Measurements from ENCODE around the gene DYRK2.

The DYRK2 gene

DNA sequence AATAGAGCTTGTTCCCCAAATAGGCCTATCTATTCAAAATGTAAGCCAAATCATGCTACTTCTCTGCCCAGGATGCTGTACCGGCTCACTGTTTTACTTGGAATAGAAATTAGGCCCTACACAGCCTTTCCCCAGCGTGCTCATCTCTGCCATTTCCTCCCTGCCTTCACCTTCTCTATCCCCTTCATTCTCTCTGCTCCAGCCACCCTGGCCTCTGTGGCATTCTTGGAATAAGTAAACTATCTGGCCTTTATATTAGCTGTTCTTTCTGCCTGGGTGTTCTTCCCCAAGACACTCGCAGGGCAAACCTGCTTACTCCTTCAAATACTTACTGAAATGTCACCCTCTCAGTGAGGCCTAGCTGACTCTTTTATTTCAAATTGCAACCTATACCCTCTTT lies 30.9 kb upstream of the DYRK2 start:
- Histone ChIP-seq H3K27ac (no peak overlapping the region), H3K4me3 (ENCODE audit: low read depth in 1 of 2, low read length in 1 of 2) (no peak overlapping the region), H3K9me3 (no peaks in the 10 kb centered on the region), H3K27me3 (peaks cover 3% of the 10 kb centered on the region), H3K4me1 (ENCODE audit: control insufficient read depth in 1 of 2, insufficient read depth in 1 of 2, low read depth in 1 of 2, low read length in 1 of 2) (no peaks in the 10 kb centered on the region), H3K36me3 (no peaks in the 10 kb centered on the region)
- TF ChIP-seq, protein P1, sequence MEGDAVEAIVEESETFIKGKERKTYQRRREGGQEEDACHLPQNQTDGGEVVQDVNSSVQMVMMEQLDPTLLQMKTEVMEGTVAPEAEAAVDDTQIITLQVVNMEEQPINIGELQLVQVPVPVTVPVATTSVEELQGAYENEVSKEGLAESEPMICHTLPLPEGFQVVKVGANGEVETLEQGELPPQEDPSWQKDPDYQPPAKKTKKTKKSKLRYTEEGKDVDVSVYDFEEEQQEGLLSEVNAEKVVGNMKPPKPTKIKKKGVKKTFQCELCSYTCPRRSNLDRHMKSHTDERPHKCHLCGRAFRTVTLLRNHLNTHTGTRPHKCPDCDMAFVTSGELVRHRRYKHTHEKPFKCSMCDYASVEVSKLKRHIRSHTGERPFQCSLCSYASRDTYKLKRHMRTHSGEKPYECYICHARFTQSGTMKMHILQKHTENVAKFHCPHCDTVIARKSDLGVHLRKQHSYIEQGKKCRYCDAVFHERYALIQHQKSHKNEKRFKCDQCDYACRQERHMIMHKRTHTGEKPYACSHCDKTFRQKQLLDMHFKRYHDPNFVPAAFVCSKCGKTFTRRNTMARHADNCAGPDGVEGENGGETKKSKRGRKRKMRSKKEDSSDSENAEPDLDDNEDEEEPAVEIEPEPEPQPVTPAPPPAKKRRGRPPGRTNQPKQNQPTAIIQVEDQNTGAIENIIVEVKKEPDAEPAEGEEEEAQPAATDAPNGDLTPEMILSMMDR (IDR thresholded peaks at IDR 0.05) = no peak

DNA sequence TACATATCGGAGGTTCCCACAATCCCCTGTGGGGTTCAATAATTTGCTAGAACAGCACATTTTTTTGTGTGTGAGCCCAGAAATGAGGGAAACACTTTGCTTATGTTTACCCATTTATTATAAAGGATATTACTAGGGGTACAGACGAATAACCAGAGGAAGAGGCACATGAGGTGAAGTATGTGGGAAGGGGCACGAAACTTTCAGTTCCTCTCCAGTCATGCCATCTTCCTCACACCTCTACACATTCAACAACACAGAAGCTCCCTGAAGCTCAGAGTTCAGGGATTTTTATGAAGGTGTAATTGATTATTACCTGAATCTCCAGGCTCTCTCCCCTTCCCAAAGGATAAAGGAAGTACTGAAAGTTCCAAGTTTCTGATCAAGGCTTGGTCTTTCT lies 30.2 kb upstream of the DYRK2 start:
- Histone ChIP-seq H3K36me3 (no peaks in the 10 kb centered on the region), H3K27ac (no peak overlapping the region), H3K4me3 (ENCODE audit: low read depth in 1 of 2, low read length in 1 of 2) (no peak overlapping the region), H3K9me3 (no peaks in the 10 kb centered on the region), H3K27me3 (peaks cover 3% of the 10 kb centered on the region), H3K4me1 (ENCODE audit: control insufficient read depth in 1 of 2, insufficient read depth in 1 of 2, low read depth in 1 of 2, low read length in 1 of 2) (no peaks in the 10 kb centered on the region)
- TF ChIP-seq, protein P1 (IDR thresholded peaks at IDR 0.05) = no peak

DNA sequence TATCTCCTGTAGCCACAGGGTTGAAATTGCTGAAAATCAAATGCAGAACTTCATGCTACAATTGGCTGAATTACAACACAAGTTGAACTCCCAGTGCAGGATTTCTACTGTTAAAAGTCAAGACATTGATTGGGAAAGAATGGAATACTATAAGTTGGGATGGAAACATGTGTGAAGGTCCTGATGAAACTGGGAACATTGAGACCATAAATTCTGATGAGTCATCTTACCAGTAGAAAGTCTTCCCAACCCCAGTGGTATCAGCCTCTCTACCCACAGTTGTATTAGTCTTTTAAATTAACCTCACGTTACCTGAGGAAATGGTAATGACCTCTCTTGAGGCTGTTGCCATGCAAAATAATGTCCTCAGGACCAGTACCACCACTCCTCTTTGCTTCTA lies 27.4 kb upstream of the DYRK2 start:
- H3K36me3 ChIP-seq = no peaks in the 10 kb centered on the region
- no peaks in the 10 kb centered on the region for H3K9me3 ChIP-seq
- H3K4me1 ChIP-seq (ENCODE audit: control insufficient read depth in 1 of 2, insufficient read depth in 1 of 2, low read depth in 1 of 2, low read length in 1 of 2) = no peaks in the 10 kb centered on the region
- H3K27me3 ChIP-seq = no peaks in the 10 kb centered on the region
- no peak overlapping the region for H3K27ac ChIP-seq
- TF ChIP-seq, protein P1 (IDR thresholded peaks at IDR 0.05) = no peak
- H3K4me3 ChIP-seq (ENCODE audit: low read depth in 1 of 2, low read length in 1 of 2) = no peak overlapping the region

DNA sequence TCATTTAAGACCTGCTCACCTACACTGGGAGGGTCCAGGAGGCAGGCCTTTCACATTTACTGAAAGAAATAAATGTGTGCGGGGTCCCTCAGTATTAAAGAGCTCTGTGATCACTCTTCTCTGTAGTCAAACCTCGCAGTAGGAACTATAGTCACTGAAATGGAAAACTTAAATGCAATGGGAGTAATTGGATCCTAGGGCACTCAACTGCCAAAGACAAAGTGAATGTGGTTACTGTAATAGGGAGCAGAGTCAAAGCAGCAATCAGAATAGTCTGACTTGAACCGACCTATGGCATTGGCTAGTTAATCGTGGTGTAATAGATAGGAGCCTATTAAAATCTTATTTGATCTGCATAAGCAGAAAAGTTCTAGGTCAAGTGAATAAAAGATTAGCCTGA lies 26.6 kb upstream of the DYRK2 start:
- TF ChIP-seq, protein P1 (IDR thresholded peaks at IDR 0.05) = no peak
- no peaks in the 10 kb centered on the region for H3K27me3 ChIP-seq
- H3K27ac ChIP-seq = no peak overlapping the region
- no peak overlapping the region for H3K4me3 ChIP-seq (ENCODE audit: low read depth in 1 of 2, low read length in 1 of 2)
- H3K4me1 ChIP-seq (ENCODE audit: control insufficient read depth in 1 of 2, insufficient read depth in 1 of 2, low read depth in 1 of 2, low read length in 1 of 2) = no peaks in the 10 kb centered on the region
- H3K36me3 ChIP-seq = no peaks in the 10 kb centered on the region
- no peaks in the 10 kb centered on the region for H3K9me3 ChIP-seq

- no peaks in the 10 kb centered on the region for H3K9me3 ChIP-seq
- H3K4me3 ChIP-seq (ENCODE audit: low read depth in 1 of 2, low read length in 1 of 2) = no peak overlapping the region
- H3K36me3 ChIP-seq = no peaks in the 10 kb centered on the region
- no peaks in the 10 kb centered on the region for H3K4me1 ChIP-seq (ENCODE audit: control insufficient read depth in 1 of 2, insufficient read depth in 1 of 2, low read depth in 1 of 2, low read length in 1 of 2)
- H3K27me3 ChIP-seq = no peaks in the 10 kb centered on the region
- TF ChIP-seq, protein P1 (IDR thresholded peaks at IDR 0.05) = no peak
- H3K27ac ChIP-seq = no peak overlapping the region
Observed at GRCh38 chr12:67623259-67623658, 25.3 kb upstream of the DYRK2 start.

GRCh38 chr12:67624355-67624754 lies 24.2 kb upstream of the DYRK2 start:
- no peaks in the 10 kb centered on the region for H3K4me1 ChIP-seq (ENCODE audit: control insufficient read depth in 1 of 2, insufficient read depth in 1 of 2, low read depth in 1 of 2, low read length in 1 of 2)
- TF ChIP-seq, protein P1 (IDR thresholded peaks at IDR 0.05) = no peak
- H3K27me3 ChIP-seq = peaks cover under 1% of the 10 kb centered on the region
- no peak overlapping the region for H3K27ac ChIP-seq
- no peaks in the 10 kb centered on the region for H3K9me3 ChIP-seq
- no peaks in the 10 kb centered on the region for H3K36me3 ChIP-seq
- H3K4me3 ChIP-seq (ENCODE audit: low read depth in 1 of 2, low read length in 1 of 2) = no peak overlapping the region
